A549 (cell line): ENCODE data around the gene SH3BP5. TPM values are rescaled to one million over a fixed set of nuclear protein-coding genes. Genes with fewer than 3 reads are reported as not detected.

Experiments used
- ATAC-seq, 2 experiments: fragments of 200-7000 bp in 1 of 2; fragments of >200 bp in 1 of 2; cut with Nextera tagmentation in 1 of 2; cut with Tn5 transposase in 1 of 2; 3 replicates each; pipeline versions ENCODE4 v1.8.0 to v1.9.1; 2018 to 2020; ENCODE audit warnings: mild to moderate bottlenecking in 1 of 2, moderate library complexity in 1 of 2
- CTCF ChIA-PET: fragments of 300-600 bp; sonication (Branson Sonifier 250); formaldehyde crosslinking; extraction: SDS; loops from one replicate; lab custom pipeline; 2021; ENCODE audit warnings: antibody characterized with exemption, inconsistent platforms; lab: Yijun Ruan, JAX
- POLR2A ChIA-PET: fragments of 350-600 bp; formaldehyde crosslinking; extraction: SDS; loops from one replicate; lab custom pipeline; 2021; ENCODE audit warnings: antibody characterized with exemption, inconsistent platforms; lab: Yijun Ruan, JAX
- DNase-seq, 2 experiments: peaks; one replicate each; pipeline versions ENCODE4 v3.0.0 to v3.0.0-alpha.2; 2011 to 2016; ENCODE audit warnings: low read depth in 1 of 2, low spot score in 1 of 2
- FAIRE-seq: peaks from 2 replicates; lab custom pipeline; 2011; peaks lifted over from hg19 to GRCh38; lab: Jason Lieb, UNC
- H3K27ac ChIP-seq, 2 experiments: fragments of >200 bp; sonication (Bioruptor Twin); formaldehyde crosslinking; 3 replicates each; pipeline ENCODE4 v1.5.1; 2016 to 2017
- H3K4me1 ChIP-seq: fragments of >200 bp; sonication (Bioruptor Twin); formaldehyde crosslinking; 3 replicates; pipeline ENCODE4 v1.6.1; 2016
- H3K4me2 ChIP-seq: fragments of >200 bp; sonication (Bioruptor Twin); formaldehyde crosslinking; 3 replicates; pipeline ENCODE4 v1.6.1; 2016
- H3K4me3 ChIP-seq: fragments of >200 bp; sonication (Bioruptor Twin); formaldehyde crosslinking; 3 replicates; pipeline ENCODE4 v1.5.1; 2016
- H3K9me3 ChIP-seq: fragments of >200 bp; sonication (Bioruptor Twin); formaldehyde crosslinking; 3 replicates; pipeline ENCODE4 v1.6.1; 2016
- BHLHE40 ChIP-seq: IDR thresholded peaks from 2 replicates; pipeline ENCODE4 v1.6.1; 2012; ENCODE audit warnings: low read depth, low read length, inconsistent platforms
- CBX2 ChIP-seq: fragments of 200-600 bp; sonication (generic); IDR thresholded peaks from 2 replicates; pipeline ENCODE4 v1.6.1; 2016; ENCODE audit warnings: low read depth, mild to moderate bottlenecking, borderline replicate concordance
- CEBPB ChIP-seq, 2 experiments: fragments of >200 bp in 1 of 2; sonication (Bioruptor Twin) in 1 of 2; formaldehyde crosslinking in 1 of 2; IDR thresholded peaks; 2 replicates each; pipeline ENCODE4 v1.6.1; 2012 to 2016
- CHD2 ChIP-seq: fragments of 150-350 bp; IDR thresholded peaks from 2 replicates; pipeline ENCODE4 v1.6.1; 2014; ENCODE audit warnings: low read length; ENCODE audit not compliant: partially characterized antibody
- ESRRA ChIP-seq: fragments of 150-350 bp; IDR thresholded peaks from 2 replicates; pipeline ENCODE4 v1.6.1; 2014; ENCODE audit warnings: mild to moderate bottlenecking, low read length, borderline replicate concordance
- HOXB13 ChIP-seq: fragments of 250-450 bp; sonication (Bioruptor Pico); IDR thresholded peaks from 2 replicates; pipeline ENCODE4 v1.5.0; 2020; ENCODE audit warnings: low read depth, mild to moderate bottlenecking, moderate library complexity
- JUNB ChIP-seq: fragments of >200 bp; sonication (Bioruptor Twin); formaldehyde crosslinking; IDR thresholded peaks from 2 replicates; pipeline ENCODE4 v1.6.1; 2016
- MAFK ChIP-seq: fragments of 450-650 bp; IDR thresholded peaks from 2 replicates; pipeline ENCODE4 v1.6.1; 2014; ENCODE audit not compliant: partially characterized antibody
- MAZ ChIP-seq: fragments of 150-350 bp; IDR thresholded peaks from 2 replicates; pipeline ENCODE4 v1.6.1; 2014; ENCODE audit warnings: antibody characterized with exemption, low read depth, low read length, borderline replicate concordance
- NR3C1 ChIP-seq: fragments of >200 bp; sonication (Bioruptor Twin); formaldehyde crosslinking; IDR thresholded peaks from 3 replicates; pipeline ENCODE4 v1.6.1; 2017
- POLR2AphosphoS2 ChIP-seq: conservative IDR thresholded peaks from 2 replicates; pipeline ENCODE4 v1.6.1; 2012; ENCODE audit warnings: low read length, improper control_type of control experiment, inconsistent platforms
- TFCP2L1 ChIP-seq: fragments of 250-450 bp; sonication (Bioruptor Pico); IDR thresholded peaks from 2 replicates; pipeline ENCODE4 v1.5.0; 2021; ENCODE audit warnings: mild to moderate bottlenecking
- WGBS: methylation state at CpG from one replicate; pipeline ENCODE4 v1.1.6; 2017; ENCODE audit errors: missing lambda C conversion rate; 5-methylcytosine and 5-hydroxymethylcytosine counted together
- polyA plus RNA-seq, 4 experiments: library from polyadenylated mRNA; depleted of rRNA in 3 of 4; stranded (reverse); fragments of >200 nt; fragmentation: RNase III in 1 of 4; extraction: RNeasy Plus Mini Kit Qiagen cat#74134 plus additional on column Dnase treatment in 1 of 4; gene quantifications; 2 replicates in 3 of 4; 3 replicates in 1 of 4; pipeline ENCODE4 v1.2.3, GENCODE V29; 2011 to 2017
- TF ChIP-seq, protein P1 (sequence below): IDR thresholded peaks from 2 replicates; pipeline ENCODE4 v1.6.1; 2012
- TF ChIP-seq, protein P2 (sequence below): IDR thresholded peaks from 2 replicates; pipeline ENCODE4 v1.6.1; 2012; ENCODE audit warnings: low read depth, borderline replicate concordance
- TF ChIP-seq, protein P3 (sequence below): fragments of 200-600 bp; sonication (generic); IDR thresholded peaks from 2 replicates; pipeline ENCODE4 v1.6.1; 2016; ENCODE audit warnings: antibody characterized with exemption, mild to moderate bottlenecking, moderate library complexity

SH3BP5 gene
- polyA plus RNA-seq, 2 of the 4 experiments (the other 2 are of a cell fraction) = 10.9 to 16.0 TPM

DNA sequence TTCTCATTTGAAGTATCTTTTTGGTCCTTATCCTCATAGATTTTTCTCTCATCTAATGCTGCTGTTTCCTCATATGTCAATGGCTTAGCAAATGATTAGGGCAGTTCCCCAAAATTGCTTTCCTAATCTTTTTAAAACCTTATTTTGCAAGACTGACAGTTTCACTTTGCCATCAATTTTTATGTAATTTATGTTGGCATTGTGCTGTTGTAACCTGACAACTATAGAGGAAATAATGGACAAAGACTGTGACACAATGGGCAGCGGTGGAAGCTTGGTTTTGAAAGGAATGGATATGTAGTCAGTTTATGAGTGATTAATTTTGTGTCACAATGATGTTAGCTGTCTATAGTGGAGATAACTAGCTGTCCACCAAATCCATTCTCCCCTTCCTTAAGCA, 10.6 kb upstream of the SH3BP5 start:
- WGBS = 87% methylated on average over 1 of the region's 1 CpG
- POLR2A ChIA-PET = no interaction called here

DNA sequence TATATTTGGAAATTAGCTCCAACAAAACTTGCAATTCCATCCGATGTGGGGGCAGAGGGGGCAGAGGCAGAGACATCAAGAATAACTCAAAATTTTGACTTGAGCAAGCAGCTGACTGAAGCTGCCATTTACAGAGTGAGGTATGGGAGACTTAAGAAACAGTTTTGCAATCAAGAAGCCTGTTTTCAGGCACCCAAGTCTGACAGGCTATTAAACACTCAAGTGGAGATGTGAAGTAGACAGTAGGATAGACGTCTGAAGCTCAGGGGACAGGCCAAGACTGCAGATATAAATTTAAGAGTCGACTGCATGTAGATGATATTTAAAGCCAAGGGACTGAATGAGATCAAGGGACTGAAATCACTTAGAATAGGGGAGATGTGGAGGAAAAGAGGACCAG, 9.9 kb upstream of the SH3BP5 start:
- no peak for FAIRE-seq
- CTCF ChIA-PET = interaction anchor here (0.7 to 2.3 kb wide), 2 partner anchors 9 to 10 kb away, joined by 4 to 13 read pairs; partner anchors contain the start of gene SH3BP5
- peaks cover 7% of the 10 kb centered on the region; the same call in 2 of the 3 replicates for H3K4me1 ChIP-seq
- WGBS = 40% methylated on average over 3 of the region's 3 CpGs
- TF ChIP-seq NR3C1 = no peak
- no peak for TF ChIP-seq HOXB13 (CRISPR knock-in tag)
- TF ChIP-seq CBX2 = no peak
- TF ChIP-seq MAFK = no peak
- TF ChIP-seq, protein P1, sequence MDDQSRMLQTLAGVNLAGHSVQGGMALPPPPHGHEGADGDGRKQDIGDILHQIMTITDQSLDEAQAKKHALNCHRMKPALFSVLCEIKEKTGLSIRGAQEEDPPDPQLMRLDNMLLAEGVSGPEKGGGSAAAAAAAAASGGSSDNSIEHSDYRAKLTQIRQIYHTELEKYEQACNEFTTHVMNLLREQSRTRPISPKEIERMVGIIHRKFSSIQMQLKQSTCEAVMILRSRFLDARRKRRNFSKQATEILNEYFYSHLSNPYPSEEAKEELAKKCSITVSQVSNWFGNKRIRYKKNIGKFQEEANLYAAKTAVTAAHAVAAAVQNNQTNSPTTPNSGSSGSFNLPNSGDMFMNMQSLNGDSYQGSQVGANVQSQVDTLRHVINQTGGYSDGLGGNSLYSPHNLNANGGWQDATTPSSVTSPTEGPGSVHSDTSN = no peak
- TF ChIP-seq TFCP2L1 = no peak
- TF ChIP-seq JUNB = no peak
- TF ChIP-seq ESRRA = no peak
- TF ChIP-seq CEBPB (IDR thresholded peaks at IDR 0.05) = no peak
- TF ChIP-seq, all 56 proteins: peak for 0
- Histone ChIP-seq H3K4me3 (no peak overlapping the region), H3K9me3 (no peaks in the 10 kb centered on the region; the same call in 2 of the 3 replicates), H3K4me2 (no peak overlapping the region), H3K27ac (no peak overlapping the region)
- ATAC-seq (no peak), DNase-seq (no peak)
- POLR2A ChIA-PET = no interaction called here

More for the DNA sequence above, 10.6 kb upstream of the SH3BP5 start:
- CTCF ChIA-PET = interaction anchor here (0.8 to 2.3 kb wide), 2 partner anchors 10 to 215 kb away, joined by 3 to 13 read pairs; partner anchors contain the start of gene SH3BP5
- no peak for TF ChIP-seq MAZ
- no peak for TF ChIP-seq CHD2
- no peak for TF ChIP-seq POLR2AphosphoS2
- no peak for TF ChIP-seq BHLHE40
- TF ChIP-seq, protein P2, sequence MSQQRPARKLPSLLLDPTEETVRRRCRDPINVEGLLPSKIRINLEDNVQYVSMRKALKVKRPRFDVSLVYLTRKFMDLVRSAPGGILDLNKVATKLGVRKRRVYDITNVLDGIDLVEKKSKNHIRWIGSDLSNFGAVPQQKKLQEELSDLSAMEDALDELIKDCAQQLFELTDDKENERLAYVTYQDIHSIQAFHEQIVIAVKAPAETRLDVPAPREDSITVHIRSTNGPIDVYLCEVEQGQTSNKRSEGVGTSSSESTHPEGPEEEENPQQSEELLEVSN = no peak
- TF ChIP-seq JUNB = no peak
- TF ChIP-seq, all 56 proteins: peak for 0
- DNase-seq (no peak), ATAC-seq (no peak), FAIRE-seq (no peak)
- Histone ChIP-seq H3K4me1 (peaks cover 7% of the 10 kb centered on the region; the same call in 2 of the 3 replicates), H3K27ac (no peak overlapping the region), H3K4me3 (no peak overlapping the region), H3K4me2 (no peak overlapping the region), H3K9me3 (no peaks in the 10 kb centered on the region; the same call in 2 of the 3 replicates)

DNA sequence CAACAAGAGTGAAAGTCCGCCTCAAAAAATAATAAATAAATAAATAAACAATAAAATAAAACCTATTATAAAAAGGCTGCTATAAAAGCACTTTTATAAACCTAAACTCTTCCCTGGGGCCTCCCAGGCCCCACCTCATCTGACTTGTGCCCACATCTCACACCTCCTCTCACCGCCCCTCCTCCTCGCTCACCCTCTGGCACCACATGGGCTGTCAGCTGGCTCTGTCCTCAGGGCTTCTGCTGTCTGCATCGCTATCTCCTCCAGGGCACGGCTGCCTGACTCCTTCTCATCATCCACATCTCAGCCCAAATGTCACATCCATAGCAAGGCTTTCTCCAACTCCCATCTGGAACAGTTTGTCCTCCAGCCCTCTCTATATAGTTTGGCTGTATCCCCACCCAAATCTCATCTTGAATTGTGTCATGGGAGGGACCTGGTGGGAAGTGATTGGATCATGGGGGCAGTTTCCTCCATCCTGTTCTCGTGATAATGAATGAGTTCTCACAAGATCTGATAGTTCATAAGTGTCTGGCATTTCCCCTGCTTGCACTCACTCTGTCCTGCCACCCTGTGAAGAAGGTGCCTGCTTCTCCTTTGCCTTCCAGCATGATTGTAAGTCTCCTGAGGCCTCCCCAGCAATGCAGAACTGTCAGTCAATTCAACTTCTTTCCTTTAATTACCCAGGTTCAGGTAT, 8.8 kb upstream of the SH3BP5 start:
- DNase-seq = no peak
- CTCF ChIA-PET = interaction anchor here (1.5 to 2.3 kb wide), 3 partner anchors 8 to 73 kb away, joined by 3 to 13 read pairs (median 5); partner anchors contain the start of gene SH3BP5
- no peak for TF ChIP-seq JUNB
- TF ChIP-seq HOXB13 (CRISPR knock-in tag) = no peak
- TF ChIP-seq, protein P3, sequence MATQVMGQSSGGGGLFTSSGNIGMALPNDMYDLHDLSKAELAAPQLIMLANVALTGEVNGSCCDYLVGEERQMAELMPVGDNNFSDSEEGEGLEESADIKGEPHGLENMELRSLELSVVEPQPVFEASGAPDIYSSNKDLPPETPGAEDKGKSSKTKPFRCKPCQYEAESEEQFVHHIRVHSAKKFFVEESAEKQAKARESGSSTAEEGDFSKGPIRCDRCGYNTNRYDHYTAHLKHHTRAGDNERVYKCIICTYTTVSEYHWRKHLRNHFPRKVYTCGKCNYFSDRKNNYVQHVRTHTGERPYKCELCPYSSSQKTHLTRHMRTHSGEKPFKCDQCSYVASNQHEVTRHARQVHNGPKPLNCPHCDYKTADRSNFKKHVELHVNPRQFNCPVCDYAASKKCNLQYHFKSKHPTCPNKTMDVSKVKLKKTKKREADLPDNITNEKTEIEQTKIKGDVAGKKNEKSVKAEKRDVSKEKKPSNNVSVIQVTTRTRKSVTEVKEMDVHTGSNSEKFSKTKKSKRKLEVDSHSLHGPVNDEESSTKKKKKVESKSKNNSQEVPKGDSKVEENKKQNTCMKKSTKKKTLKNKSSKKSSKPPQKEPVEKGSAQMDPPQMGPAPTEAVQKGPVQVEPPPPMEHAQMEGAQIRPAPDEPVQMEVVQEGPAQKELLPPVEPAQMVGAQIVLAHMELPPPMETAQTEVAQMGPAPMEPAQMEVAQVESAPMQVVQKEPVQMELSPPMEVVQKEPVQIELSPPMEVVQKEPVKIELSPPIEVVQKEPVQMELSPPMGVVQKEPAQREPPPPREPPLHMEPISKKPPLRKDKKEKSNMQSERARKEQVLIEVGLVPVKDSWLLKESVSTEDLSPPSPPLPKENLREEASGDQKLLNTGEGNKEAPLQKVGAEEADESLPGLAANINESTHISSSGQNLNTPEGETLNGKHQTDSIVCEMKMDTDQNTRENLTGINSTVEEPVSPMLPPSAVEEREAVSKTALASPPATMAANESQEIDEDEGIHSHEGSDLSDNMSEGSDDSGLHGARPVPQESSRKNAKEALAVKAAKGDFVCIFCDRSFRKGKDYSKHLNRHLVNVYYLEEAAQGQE = no peak
- TF ChIP-seq, protein P2 = no peak
- 92% methylated on average over 6 of the region's 6 CpGs for WGBS
- H3K4me2 ChIP-seq = no peak overlapping the region
- ATAC-seq = no peak
- FAIRE-seq = no peak
- H3K27ac ChIP-seq = no peak overlapping the region
- POLR2A ChIA-PET = no interaction called here
- no peaks in the 10 kb centered on the region; the same call in 2 of the 3 replicates for H3K9me3 ChIP-seq
- no peak overlapping the region for H3K4me3 ChIP-seq
- peaks cover 7% of the 10 kb centered on the region; the same call in 2 of the 3 replicates for H3K4me1 ChIP-seq
